GM19455 (cell line): ENCODE results near the gene ZNF839.
"Not testable (repeated sequence)": the region's sequence is repeated elsewhere in the genome, so short reads cannot be mapped to it uniquely, and the experiment has no call there.

ENCODE experiments used
- ATAC-seq: cut with Tn5 transposase; IDR thresholded peaks from one replicate; pipeline ENCODE4 v1.9.1; 2021; ENCODE audit not compliant: unreplicated experiment

Gene ZNF839

DNA sequence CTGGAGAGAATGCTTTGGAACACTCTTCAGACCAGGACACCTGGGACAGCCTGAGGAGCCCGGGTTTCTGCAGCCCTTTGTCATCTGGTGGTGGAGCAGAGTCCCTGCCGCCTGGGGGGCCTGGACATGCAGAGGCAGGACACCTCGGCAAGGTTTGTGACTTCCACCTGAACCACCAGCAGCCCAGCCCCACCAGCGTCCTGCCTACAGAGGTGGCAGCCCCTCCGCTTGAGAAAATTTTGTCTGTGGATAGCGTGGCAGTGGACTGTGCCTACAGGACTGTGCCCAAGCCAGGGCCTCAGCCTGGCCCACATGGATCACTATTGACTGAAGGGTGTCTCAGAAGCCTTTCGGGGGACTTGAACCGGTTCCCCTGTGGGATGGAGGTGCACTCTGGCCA is 22.0 kb downstream of the ZNF839 start:
- ATAC-seq: no peak

DNA sequence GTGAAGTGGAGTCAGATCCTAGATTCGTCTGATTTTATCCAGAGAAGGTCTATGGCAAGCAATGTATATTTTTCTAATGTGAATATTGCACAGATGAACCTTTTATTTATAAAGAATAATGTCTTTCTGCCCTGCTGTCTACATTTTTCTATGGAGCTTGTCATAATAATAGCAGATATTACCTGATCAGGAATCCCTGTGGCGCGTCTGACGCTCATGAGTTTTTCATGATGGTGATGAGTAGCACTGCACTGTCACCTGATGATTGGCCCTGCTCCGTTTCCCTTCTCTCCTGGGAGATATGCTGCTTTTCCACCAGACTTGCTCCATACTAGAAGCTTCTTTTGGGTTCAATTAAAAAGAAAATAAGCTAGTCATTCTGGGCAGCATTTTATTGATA is 22.7 kb downstream of the ZNF839 start:
- no peak for ATAC-seq

GRCh38 chr14:102344084-102344483 is 24.5 kb downstream of the ZNF839 start:
- no peak for ATAC-seq

- ATAC-seq: no peak
Observed at GRCh38 chr14:102344485-102344884, 24.9 kb downstream of the ZNF839 start.

DNA sequence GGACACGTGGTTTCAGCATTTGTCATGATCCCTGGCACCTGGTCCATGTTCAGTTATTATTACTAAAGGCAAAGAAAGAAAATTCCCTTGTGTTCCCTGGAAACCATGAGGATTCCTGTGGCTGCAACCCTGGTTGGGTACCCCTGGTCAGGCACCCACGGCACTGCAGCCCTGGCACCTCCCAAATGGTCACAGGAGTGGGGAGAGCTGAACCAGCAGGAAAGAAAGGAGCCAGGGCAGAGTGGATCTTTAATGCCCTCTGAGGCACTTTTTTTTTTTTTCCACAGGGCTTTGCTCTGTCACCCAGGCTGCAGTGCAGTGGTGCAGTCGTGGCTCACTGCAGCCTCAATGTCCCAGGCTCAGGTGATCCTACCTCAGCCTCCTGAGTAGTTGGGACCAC is 25.7 kb downstream of the ZNF839 start:
- ATAC-seq: no peak

DNA sequence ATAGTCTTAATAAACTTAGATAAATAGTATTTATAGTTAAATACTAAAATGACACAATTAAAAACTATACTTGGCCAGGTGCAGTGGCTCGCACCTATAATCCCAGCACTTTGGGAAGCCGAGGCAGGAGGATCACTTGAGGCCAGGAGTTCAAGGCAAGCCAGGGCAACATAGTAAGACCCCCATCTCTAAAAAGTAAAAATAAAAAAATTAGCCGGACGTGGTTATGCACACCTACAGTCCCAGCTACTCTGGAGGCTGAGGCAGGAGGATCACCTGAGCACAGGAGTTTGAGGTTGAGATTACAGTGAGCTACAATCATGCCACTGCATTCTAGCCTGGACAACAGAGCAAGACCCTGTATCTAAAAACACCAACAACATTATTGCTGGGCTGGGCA is 27.1 kb downstream of the ZNF839 start:
- no peak for ATAC-seq

- ATAC-seq: no peak
Observed at GRCh38 chr14:102348376-102348775, 28.8 kb downstream of the ZNF839 start.

- ATAC-seq: no peak
Observed at GRCh38 chr14:102351023-102351422, 31.5 kb downstream of the ZNF839 start.

DNA sequence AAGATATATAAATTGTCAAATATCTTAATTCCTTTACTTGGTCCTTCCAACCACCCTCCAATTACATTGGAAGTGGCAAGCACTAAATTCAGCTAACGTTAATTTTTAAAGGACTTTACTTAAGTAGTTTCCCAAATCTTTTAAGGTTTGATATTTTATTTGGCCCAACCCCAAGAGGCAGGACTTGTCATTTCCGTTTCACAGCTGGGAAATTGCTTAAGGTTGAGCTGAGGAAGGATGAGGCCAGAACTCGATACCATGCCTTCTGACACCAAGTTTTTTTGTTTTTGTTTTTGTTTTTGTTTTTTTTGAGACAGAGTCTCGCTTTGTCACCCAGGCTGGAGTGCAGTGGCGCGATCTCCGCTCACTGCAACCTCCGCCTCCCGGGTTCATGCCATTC is 32.0 kb downstream of the ZNF839 start:
- not testable (repeated sequence) for ATAC-seq

GRCh38 chr14:102352213-102352612 is 32.7 kb downstream of the ZNF839 start:
- ATAC-seq: no peak

DNA sequence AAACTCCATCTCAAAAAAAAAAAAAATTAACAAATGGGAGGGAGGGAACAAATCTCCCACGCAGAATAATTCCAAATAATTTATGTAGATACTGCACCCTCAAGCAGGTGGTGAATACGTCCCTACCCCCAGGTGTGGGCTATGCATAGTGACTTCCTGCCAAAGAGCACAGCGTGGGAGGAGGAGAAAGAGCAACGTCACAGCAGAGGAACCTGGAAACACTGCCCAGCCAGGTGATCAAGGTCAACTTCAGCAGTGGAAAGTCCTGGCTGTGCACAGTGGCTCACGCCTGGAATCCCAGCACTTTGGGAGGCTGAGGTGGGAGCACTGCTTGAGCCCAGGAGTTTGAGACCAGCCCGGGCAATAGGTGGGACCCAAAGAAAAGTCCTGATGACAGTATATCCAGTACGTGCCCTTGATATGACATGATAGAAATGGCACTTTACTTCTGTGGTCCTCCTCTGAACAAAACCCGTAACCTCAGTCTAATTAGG is 33.6 kb downstream of the ZNF839 start:
- ATAC-seq: no peak

DNA sequence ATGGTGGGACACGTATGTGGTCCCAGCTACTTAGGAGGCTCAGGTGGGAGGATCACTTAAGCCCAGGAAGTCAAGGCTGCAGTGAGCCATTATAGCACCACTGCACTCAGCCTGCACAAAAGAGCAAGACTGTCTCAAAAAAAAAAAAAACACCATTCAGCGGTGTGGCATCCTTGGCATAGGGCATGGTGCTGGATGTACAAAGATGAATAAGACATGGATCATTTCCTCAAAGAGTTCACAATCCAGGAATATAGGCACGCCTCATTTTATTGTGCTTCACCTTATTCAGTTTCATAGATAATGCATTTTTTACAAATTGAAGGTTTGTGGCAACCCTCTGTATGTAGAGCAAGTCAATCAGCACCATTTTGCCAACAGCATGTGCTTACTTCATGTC is 36.7 kb downstream of the ZNF839 start:
- no peak for ATAC-seq

DNA sequence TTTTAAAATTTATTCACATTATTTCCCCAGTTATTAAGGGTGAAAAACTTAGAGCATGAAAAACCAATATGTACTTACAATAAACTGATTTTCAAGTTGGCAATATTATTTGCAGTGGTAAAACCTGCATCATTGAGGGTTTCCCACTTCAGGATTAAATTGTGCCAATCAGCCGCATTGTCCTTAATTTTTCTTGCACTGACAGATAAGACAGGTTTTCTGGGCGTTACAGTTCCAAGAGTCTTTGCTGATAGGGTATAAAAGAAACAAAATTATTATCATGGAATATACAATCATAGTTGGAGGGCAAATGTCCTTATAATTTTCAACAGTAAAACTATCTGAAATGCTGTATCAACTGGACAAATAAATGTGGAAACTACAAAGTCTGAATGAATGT is 39.8 kb downstream of the ZNF839 start:
- ATAC-seq: no peak

- ATAC-seq: no peak
Observed at GRCh38 chr14:102360388-102360787, 40.8 kb downstream of the ZNF839 start.

DNA sequence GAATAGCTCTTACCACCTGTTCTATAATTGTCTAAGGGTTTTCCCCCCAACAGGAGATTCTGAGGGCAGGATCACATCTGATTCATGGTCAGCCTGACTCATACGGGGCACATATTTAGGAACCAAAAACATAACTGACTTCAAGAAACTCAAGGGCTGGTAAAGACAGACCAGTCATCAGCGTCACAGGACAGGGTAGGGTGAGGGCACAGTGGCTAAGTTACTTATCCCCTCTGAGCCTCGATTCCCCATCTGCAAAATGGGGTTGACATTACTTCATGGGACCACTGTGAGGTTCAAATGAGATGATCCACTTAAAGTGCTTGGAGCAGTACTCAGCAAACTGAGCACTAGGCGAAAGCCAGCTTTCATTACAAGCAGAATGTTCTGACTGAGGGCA is 42.5 kb downstream of the ZNF839 start:
- ATAC-seq: no peak

DNA sequence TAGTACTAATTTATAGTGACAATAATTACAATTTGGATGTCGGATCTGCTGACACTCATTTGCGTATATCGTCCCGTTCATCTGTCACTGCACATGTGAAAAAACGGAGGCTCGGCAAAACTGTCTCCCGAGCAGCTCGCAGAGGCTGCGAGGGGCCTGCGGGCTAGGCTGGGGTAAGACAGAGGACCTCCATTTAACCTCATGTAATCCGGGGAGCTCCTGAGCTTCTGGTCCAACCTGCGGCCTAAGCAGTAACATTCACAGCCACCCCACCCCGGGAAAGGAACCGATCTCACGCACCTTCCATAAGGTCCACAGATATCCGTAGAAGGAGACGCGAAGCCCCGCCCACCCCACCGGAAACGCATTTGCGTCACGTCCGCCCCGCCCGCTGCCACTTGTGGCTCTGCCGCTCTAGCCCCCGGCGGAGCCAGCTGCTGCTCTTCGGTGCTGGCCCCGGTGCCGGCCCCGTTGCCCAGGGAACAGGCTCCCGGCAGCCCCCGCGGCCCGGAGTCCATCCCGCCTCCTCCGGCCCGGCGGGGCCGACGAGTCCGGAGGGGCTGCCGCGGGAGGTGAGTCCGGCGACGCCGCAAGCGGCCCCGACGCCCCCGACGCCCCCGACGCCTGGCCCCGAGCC is 43.1 kb downstream of the ZNF839 start, which contains the start of the genes CINP and TECPR2:
CINP (minus strand) TSS at position 346 of the 637 bp plus-strand sequence; CDS start at position 307, 39 bp downstream.
TECPR2 (plus strand) TSS at position 397 of the 637 bp plus-strand sequence. CDS start 13,781 bp downstream, outside the sequence.
- peak; percentile 90 for ATAC-seq

DNA sequence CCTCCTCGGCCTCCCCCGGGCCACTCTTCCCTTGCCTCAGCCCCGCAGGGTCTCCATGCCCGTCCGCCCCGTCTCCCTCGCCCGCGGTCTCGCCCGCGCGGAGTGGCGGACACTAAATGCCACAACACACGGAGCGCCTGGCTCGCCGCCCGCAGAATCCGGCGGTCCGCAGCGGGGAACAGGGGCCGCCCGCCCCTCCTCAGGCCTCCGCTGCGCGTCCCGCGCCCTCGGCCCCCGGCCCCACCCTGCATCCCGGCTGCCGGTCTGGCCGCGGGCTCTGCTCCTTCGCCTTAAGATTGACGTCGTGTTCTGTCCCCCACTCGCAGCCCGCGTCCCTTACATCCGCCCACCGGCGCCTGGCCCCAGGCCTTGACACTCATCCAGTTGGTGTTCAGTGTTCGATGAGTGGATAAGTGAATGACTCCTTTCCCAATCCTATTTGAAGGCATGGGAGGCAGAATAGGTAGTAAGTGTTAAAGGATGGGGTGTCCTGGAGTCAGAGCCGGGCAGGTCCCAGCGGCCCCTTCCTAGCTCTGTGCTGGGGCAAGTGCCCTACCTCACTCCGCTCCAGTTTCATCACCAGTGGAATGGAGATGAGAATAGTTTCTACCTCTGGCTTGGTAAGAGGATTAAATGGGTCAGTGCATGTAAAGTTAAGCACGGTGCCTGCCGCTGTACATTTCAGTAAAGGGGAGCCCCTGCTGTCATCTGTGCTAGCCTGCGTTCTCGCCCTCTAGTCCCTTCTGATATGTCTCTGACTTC is 43.8 kb downstream of the ZNF839 start:
- peak; percentile 32 for ATAC-seq

DNA sequence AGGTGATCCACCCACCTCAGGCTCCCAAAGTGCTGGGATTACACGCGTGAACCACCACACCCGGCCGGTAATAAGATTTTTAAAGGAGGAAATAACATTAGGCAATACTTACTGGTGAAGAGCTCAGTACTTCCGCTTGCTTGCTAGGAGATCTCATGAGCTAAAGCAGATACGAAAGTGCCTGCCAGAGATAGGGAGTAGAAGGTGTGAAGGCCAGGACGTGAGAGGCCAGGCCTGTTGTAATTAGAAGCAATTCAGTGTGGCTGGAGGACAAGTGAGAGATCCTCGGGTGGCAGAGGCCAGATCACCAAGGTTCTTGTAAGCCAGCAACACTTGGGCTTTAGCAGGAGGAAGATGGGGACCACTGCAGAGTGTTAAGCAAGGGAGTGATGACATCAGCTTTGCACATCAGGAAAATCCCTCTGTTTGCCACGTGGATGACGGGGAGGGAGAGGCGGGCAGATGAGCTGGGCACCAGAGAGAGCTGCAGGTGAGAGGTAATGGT is 50.8 kb downstream of the ZNF839 start:
- ATAC-seq: no peak

- ATAC-seq: no peak
Observed at GRCh38 chr14:102371361-102371760, 51.8 kb downstream of the ZNF839 start.

DNA sequence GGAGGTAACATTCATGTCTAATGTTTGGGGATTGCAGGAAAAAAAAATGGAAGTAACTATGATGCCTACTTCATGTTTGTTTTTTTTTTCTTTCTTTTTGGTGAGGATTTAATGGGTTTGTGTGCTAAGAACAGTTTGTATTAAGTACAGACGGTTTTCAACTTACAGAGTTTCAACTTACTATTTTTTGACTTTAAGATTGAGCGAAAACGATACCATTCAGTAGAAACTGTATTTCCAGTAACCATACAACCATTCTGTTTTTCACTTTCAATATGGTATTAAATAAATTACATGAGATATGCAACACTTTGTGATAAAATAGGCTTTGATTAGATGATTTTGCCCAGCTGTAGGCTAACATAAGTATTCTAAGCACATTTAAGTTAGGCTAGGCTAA is 53.6 kb downstream of the ZNF839 start:
- no peak for ATAC-seq

DNA sequence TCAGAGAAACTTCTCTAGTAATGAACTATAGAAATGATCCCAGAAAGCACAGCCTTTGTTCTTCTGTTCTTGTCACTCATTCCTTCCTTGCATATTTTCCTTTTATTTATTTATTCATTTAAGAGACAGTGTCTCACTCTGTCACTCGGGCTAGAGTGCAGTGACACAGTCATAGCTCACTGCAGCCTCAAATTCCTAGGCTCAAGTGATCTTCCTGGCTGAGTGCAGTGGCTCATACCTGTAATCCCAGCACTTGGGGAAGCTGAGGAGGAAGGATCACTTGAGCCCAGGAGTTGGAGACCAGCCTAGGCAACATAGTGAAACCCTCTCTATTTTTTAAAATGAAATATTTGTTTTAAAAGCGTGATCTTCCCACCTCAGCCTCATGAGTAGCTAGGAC is 54.7 kb downstream of the ZNF839 start:
- no peak for ATAC-seq

GRCh38 chr14:102375119-102375518 is 55.6 kb downstream of the ZNF839 start:
- ATAC-seq: no peak
